Activated CD8-positive, alpha-beta T cell treated with anti-CD3 and anti-CD28 coated beads for 36 hours (primary cell): ENCODE results near the gene NLRP3. TPM values are rescaled to one million over a fixed set of nuclear protein-coding genes. Genes with fewer than 3 reads are reported as not detected.

ENCODE experiments used
- ATAC-seq: fragments of 200-7000 bp; cut with Tn5 transposase; one replicate; pipeline ENCODE4 v1.10.0; 2021; ENCODE audit warnings: mild to moderate bottlenecking, moderate library complexity
- CTCF ChIA-PET: fragments of 350-600 bp; sonication (Branson Sonifier 250); formaldehyde crosslinking; loops from one replicate; lab custom pipeline; 2021; ENCODE audit warnings: antibody characterized with exemption; lab: Charles Lee
- POLR2A ChIA-PET: fragments of 350-600 bp; sonication (Branson Sonifier 250); formaldehyde crosslinking; loops from one replicate; lab custom pipeline; 2021; ENCODE audit warnings: antibody characterized with exemption; lab: Charles Lee
- DNase-seq: peaks from one replicate; pipeline ENCODE4 v3.0.0-alpha.2; 2020
- H3K27ac Mint-ChIP-seq: one replicate; pipeline ENCODE4 v1.8.0; 2021; ENCODE audit warnings: mild to moderate bottlenecking, mixed read lengths
- H3K27me3 Mint-ChIP-seq: one replicate; pipeline ENCODE4 v1.8.0; 2021; ENCODE audit warnings: mixed read lengths
- H3K36me3 Mint-ChIP-seq: one replicate; pipeline ENCODE4 v1.8.0; 2021; ENCODE audit warnings: low read depth, mixed read lengths
- H3K4me1 Mint-ChIP-seq: one replicate; pipeline ENCODE4 v1.8.0; 2021; ENCODE audit warnings: low read depth, mixed read lengths
- H3K4me3 Mint-ChIP-seq: one replicate; pipeline ENCODE4 v1.8.0; 2021; ENCODE audit warnings: mild to moderate bottlenecking, moderate library complexity, mixed read lengths
- H3K9me3 Mint-ChIP-seq: one replicate; pipeline ENCODE4 v1.8.0; 2021; ENCODE audit warnings: mixed read lengths
- CTCF ChIP-seq: fragments of 200-600 bp; IDR thresholded peaks from one replicate; pipeline ENCODE4 v1.8.0; 2022; ENCODE audit warnings: antibody characterized with exemption, mild to moderate bottlenecking
- intact Hi-C: fragments of 100-400 bp; cut with micrococcal nuclease; formaldehyde crosslinking; loops from one replicate; pipeline ENCODE4 v1.10.0; 2022
- total RNA-seq, 2 experiments: library from RNA; stranded (reverse); gene quantifications; one replicate each; pipeline ENCODE4 v1.2.3, GENCODE V29; 2021

The NLRP3 gene
- total RNA-seq, 2 experiments from 2014 or later, result 3.2 to 3.6 TPM

- CTCF ChIA-PET, result interaction anchor here (0.6 to 1.7 kb wide), 3 partner anchors 20 to 972 kb away, joined by 3 to 8 read pairs (median 3); no protein-coding TSS in a partner anchor
- peak overlapping the region; percentile 44 for H3K4me3 Mint-ChIP-seq
- H3K9me3 Mint-ChIP-seq, result no peaks in the 10 kb centered on the region
- H3K36me3 Mint-ChIP-seq, result no peaks in the 10 kb centered on the region
- no peaks in the 10 kb centered on the region for H3K27me3 Mint-ChIP-seq
- DNase-seq (peak; percentile 68), ATAC-seq (peak; percentile 77)
- H3K27ac Mint-ChIP-seq, result peak overlapping the region; percentile 88
- intact Hi-C loops, result no loop called here
- H3K4me1 Mint-ChIP-seq, result peaks cover 40% of the 10 kb centered on the region
- POLR2A ChIA-PET, result interaction anchor here (1.5 kb wide), 1 partner anchor 20 kb away, joined by 3 read pairs; no protein-coding TSS in a partner anchor
- TF ChIP-seq CTCF, result no peak
Measured at GRCh38 chr1:247409869-247410544, 6.0 kb upstream of the NLRP3 start.

- CTCF ChIA-PET, result interaction anchor here (1.7 kb wide), 1 partner anchor 22 kb away, joined by 8 read pairs; no protein-coding TSS in a partner anchor
- intact Hi-C loops, result no loop called here
- Mint-ChIP-seq H3K36me3 (no peaks in the 10 kb centered on the region), H3K4me1 (peaks cover 54% of the 10 kb centered on the region), H3K9me3 (no peaks in the 10 kb centered on the region), H3K27me3 (no peaks in the 10 kb centered on the region), H3K27ac (no peak overlapping the region), H3K4me3 (no peak overlapping the region)
- no peak for DNase-seq
- no peak for ATAC-seq
- TF ChIP-seq CTCF, result no peak
- POLR2A ChIA-PET, result no interaction called here
Measured at GRCh38 chr1:247411621-247412327, 4.2 kb upstream of the NLRP3 start.

- no peak for DNase-seq
- Mint-ChIP-seq H3K4me1 (peaks cover 44% of the 10 kb centered on the region), H3K27me3 (no peaks in the 10 kb centered on the region), H3K9me3 (no peaks in the 10 kb centered on the region), H3K27ac (no peak overlapping the region), H3K4me3 (no peak overlapping the region), H3K36me3 (peaks cover 9% of the 10 kb centered on the region)
- intact Hi-C loops, result no loop called here
- ChIA-PET POLR2A (no interaction called here), CTCF (interaction anchor here (3.9 kb wide), 1 partner anchor 28 kb away, joined by 29 read pairs; no protein-coding TSS in a partner anchor)
- no peak for TF ChIP-seq CTCF
- ATAC-seq, result no peak
Measured at GRCh38 chr1:247417831-247418230, 1.9 kb downstream of the NLRP3 start.

- ChIA-PET POLR2A (no interaction called here), CTCF (interaction anchor here (1.4 kb wide), 1 partner anchor 29 kb away, joined by 5 read pairs; no protein-coding TSS in a partner anchor)
- Mint-ChIP-seq H3K4me1 (peaks cover 44% of the 10 kb centered on the region), H3K36me3 (peaks cover 11% of the 10 kb centered on the region), H3K4me3 (no peak overlapping the region), H3K27ac (no peak overlapping the region), H3K9me3 (no peaks in the 10 kb centered on the region), H3K27me3 (no peaks in the 10 kb centered on the region)
- DNase-seq (no peak), ATAC-seq (no peak)
- TF ChIP-seq CTCF, result no peak
- intact Hi-C loops, result no loop called here
Measured at GRCh38 chr1:247419336-247419735, 3.4 kb downstream of the NLRP3 start.

GRCh38 chr1:247421074-247421473, 5.1 kb downstream of the NLRP3 start:
- DNase-seq, result peak; percentile 70

More at GRCh38 chr1:247421074-247421473, 5.1 kb downstream of the NLRP3 start:
- peaks cover 20% of the 10 kb centered on the region for H3K36me3 Mint-ChIP-seq
- intact Hi-C loops, result no loop called here
- no peak for TF ChIP-seq CTCF
- peak; percentile 96 for ATAC-seq
- peaks cover 31% of the 10 kb centered on the region for H3K4me1 Mint-ChIP-seq
- H3K27me3 Mint-ChIP-seq, result no peaks in the 10 kb centered on the region
- H3K4me3 Mint-ChIP-seq, result no peak overlapping the region
- no peak overlapping the region for H3K27ac Mint-ChIP-seq
- no peaks in the 10 kb centered on the region for H3K9me3 Mint-ChIP-seq
- CTCF ChIA-PET, result interaction anchor here (1.0 to 1.6 kb wide), 5 partner anchors 20 to 67 kb away, joined by 3 to 6 read pairs (median 4); no protein-coding TSS in a partner anchor
- POLR2A ChIA-PET, result no interaction called here
